Measurements from ENCODE around the gene SLC16A2.
A peak's percentile ranks its signal among the peaks of the same experiment; 100 is the strongest.

The SLC16A2 gene

DNA sequence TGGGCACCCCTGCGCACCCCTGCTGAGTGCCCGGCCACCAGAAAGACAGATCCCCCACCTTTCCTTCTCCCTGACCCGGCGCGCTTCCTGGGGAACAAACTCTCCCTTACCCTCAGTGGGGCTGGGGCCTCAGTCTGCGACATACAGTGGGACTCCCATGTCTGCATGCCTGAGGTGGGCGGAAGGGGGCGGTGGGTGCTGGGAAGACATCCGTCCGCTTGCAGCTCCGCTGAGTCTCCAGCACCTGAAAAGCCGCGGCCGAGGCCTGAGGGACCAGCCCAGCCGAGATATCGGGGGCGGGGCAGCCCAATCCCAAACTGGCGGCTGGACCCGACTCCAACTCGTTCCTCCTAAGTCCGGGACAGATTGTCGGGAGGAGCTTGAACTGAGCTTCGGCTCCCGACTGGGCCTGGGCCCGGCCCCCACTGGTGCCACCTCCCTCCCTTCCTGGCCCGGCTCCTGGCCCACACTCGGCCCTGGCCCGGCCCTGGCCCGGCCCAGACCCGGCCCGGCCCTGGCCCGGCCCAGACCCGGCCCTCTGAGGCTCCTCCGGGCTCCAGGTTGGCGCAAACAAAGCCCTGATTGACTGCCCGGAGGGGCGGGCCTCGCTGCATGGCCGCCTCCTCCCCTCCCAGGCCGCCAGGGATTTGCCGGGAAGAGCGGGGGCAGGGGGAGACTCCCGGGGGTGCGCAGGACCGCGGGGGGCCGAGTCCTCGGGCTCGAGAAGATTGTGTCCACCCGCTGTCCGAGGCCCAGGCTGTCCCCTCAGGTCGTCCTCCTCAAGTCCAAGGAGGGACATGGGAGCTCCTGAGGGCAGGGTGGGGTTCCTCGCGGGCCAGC lies 877 bp upstream of the SLC16A2 start:
- H3K27ac ChIP-seq (ENCODE audit: low read depth, low read length) = peak overlapping the region; percentile 63
- H3K9ac ChIP-seq (ENCODE audit: low read depth in 1 of 2, low read length in 2 of 2) = peak overlapping the region; percentile 38 to 56
- H3K27me3 ChIP-seq (ENCODE audit: control insufficient read depth in 1 of 2, insufficient read depth in 2 of 2, low read length in 2 of 2) = no peaks in the 10 kb centered on the region
- peaks cover 5 to 7% of the 10 kb centered on the region in 2 donors for H3K4me1 ChIP-seq (ENCODE audit: control insufficient read depth in 1 of 2, insufficient read depth in 2 of 2, low read length in 2 of 2)
- H3K9me3 ChIP-seq (ENCODE audit: control insufficient read depth in 1 of 2, low read length in 2 of 2) = no peaks in the 10 kb centered on the region
- H3K36me3 ChIP-seq (ENCODE audit: control insufficient read depth in 1 of 2, insufficient read depth in 2 of 2, low read length in 2 of 2) = no peaks in the 10 kb centered on the region
- H3K4me3 ChIP-seq (ENCODE audit: low read depth in 1 of 2, low read length in 2 of 2) = peak overlapping the region; percentile 63 to 66

DNA sequence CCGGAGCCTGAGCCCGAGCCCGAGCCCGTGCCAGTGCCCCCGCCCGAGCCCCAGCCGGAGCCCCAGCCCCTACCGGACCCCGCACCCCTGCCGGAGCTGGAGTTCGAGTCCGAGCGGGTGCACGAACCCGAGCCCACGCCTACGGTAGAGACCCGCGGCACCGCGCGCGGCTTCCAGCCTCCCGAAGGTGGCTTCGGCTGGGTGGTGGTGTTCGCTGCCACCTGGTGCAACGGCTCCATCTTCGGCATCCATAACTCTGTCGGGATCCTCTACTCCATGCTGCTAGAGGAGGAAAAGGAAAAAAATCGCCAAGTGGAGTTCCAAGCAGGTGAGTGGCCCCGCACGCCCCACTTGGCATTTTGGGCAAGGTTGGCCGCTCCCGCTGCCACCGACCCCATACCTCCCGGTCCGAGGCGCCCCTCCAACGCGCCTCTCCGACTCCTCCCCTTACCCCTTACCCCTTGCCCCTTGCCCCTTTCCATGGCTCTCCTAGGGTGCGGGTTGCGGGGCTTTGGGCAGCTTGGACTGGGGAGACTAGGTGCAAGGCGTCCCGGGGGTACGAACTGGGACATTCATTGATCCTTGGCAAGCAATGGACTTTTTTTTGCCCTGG lies 553 bp downstream of the SLC16A2 start:
- H3K4me3 ChIP-seq (ENCODE audit: low read depth in 1 of 2, low read length in 2 of 2) = peak overlapping the region; percentile 63 to 66
- H3K36me3 ChIP-seq (ENCODE audit: control insufficient read depth in 1 of 2, insufficient read depth in 2 of 2, low read length in 2 of 2) = no peaks in the 10 kb centered on the region
- peak overlapping the region in 1 of 2 donors; percentile 25 for H3K9ac ChIP-seq (ENCODE audit: low read depth in 1 of 2, low read length in 2 of 2)
- peaks cover 5 to 7% of the 10 kb centered on the region in 2 donors for H3K4me1 ChIP-seq (ENCODE audit: control insufficient read depth in 1 of 2, insufficient read depth in 2 of 2, low read length in 2 of 2)
- no peaks in the 10 kb centered on the region for H3K9me3 ChIP-seq (ENCODE audit: control insufficient read depth in 1 of 2, low read length in 2 of 2)
- H3K27ac ChIP-seq (ENCODE audit: low read depth, low read length) = no peak overlapping the region
- H3K27me3 ChIP-seq (ENCODE audit: control insufficient read depth in 1 of 2, insufficient read depth in 2 of 2, low read length in 2 of 2) = no peaks in the 10 kb centered on the region

DNA sequence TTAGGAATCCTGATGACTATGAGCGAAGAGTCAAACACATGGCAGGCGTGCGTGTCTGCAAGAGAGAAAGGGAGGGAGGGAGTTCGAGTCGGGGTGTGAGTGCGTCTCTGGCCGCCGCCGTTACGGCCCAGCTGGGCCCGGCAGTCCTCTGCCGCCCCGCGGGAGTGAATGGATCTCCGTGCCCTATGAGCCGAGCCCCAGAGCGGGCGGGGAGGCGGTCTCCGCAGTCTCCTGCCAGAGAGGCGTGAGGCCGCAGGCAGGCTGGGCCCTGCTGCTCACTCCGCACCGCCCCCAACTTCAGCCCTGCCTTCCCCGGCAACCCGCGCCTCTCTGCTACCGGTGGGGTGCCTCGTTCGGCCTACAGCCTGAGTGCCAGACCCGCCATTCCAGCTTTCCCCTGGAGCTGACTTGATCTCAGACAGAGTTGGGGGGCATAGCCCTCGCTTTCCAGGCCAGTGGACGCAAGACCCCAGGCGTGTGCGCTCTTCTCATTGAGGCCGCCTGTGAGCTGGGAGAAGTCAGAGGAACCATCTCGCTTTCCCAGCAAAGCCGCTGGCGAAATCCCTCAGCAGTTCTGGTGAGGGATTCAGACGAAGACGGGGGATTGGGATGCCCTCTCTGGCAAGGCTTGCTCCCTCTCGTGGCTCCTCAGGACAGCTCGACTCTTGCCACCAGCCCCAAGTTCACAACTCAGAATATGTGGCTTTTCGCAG lies 1.4 kb downstream of the SLC16A2 start:
- Histone ChIP-seq H3K27me3 (ENCODE audit: control insufficient read depth in 1 of 2, insufficient read depth in 2 of 2, low read length in 2 of 2) (no peaks in the 10 kb centered on the region), H3K9ac (ENCODE audit: low read depth in 1 of 2, low read length in 2 of 2) (no peak overlapping the region), H3K36me3 (ENCODE audit: control insufficient read depth in 1 of 2, insufficient read depth in 2 of 2, low read length in 2 of 2) (no peaks in the 10 kb centered on the region)

DNA sequence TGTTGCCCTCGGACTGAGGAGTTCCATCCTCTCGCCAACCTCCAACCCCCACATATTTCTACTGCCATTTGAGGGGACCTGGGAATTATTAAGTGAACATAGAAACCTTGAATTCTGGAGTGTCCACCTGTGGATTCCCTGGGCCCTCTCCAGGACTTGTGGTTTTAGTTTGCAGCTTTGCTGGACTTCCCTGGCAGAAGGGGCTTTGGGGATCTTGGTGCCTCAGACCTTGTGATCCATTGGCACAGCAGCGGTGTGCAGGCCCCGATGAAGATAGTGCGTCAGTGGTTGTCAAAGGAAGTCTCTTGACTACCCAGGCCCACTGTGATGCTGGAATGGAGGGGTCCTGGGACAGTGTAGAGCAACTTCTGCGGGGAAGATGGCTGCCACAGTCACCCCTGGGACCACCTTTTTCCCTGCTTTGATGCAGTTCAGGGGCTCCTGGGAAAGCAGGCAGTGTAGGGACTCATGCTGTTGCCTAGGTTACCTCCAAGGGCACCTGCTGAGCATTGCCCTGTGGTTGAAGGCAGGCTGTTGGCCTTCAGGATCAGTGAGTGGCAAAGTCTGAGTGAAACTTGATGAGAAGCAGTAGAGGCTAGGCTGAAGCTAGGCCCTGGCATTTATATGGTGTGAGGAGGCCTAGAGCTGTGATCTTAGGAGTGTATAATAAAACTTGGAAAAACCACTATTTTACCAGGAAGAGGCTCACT lies 2.2 kb downstream of the SLC16A2 start:
- H3K4me3 ChIP-seq (ENCODE audit: low read depth in 1 of 2, low read length in 2 of 2) = peak overlapping the region; percentile 63 to 66
- H3K27ac ChIP-seq (ENCODE audit: low read depth, low read length) = no peak overlapping the region
- H3K27me3 ChIP-seq (ENCODE audit: control insufficient read depth in 1 of 2, insufficient read depth in 2 of 2, low read length in 2 of 2) = no peaks in the 10 kb centered on the region
- no peaks in the 10 kb centered on the region for H3K36me3 ChIP-seq (ENCODE audit: control insufficient read depth in 1 of 2, insufficient read depth in 2 of 2, low read length in 2 of 2)
- H3K9ac ChIP-seq (ENCODE audit: low read depth in 1 of 2, low read length in 2 of 2) = no peak overlapping the region
- H3K9me3 ChIP-seq (ENCODE audit: control insufficient read depth in 1 of 2, low read length in 2 of 2) = no peaks in the 10 kb centered on the region
- peaks cover 5 to 7% of the 10 kb centered on the region in 2 donors for H3K4me1 ChIP-seq (ENCODE audit: control insufficient read depth in 1 of 2, insufficient read depth in 2 of 2, low read length in 2 of 2)

More for the DNA sequence above, 1.4 kb downstream of the SLC16A2 start:
- Histone ChIP-seq H3K4me1 (ENCODE audit: control insufficient read depth in 1 of 2, insufficient read depth in 2 of 2, low read length in 2 of 2) (peaks cover 5 to 7% of the 10 kb centered on the region in 2 donors), H3K27ac (ENCODE audit: low read depth, low read length) (no peak overlapping the region), H3K4me3 (ENCODE audit: low read depth in 1 of 2, low read length in 2 of 2) (peak overlapping the region; percentile 63 to 66), H3K9me3 (ENCODE audit: control insufficient read depth in 1 of 2, low read length in 2 of 2) (no peaks in the 10 kb centered on the region)

DNA sequence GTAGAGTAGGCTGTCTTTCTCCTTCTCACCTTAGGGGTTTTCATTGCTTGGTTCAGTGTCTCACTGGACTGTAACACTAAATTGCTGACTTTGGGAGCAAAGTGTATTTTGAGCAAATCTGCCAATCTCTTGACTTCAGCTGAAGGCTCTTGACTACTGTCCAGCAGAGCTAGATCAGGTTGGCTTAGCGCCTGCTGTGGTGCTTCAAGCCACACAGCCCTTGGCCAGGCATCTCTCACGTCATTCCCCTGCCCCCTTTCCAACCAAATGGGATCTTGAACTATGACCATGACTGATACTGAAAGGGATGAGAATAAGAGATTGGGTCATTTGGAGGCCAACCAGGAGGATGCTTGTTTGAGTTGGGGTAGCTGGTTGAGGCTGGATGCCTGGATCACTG lies 4.8 kb downstream of the SLC16A2 start:
- no peak overlapping the region for H3K27ac ChIP-seq (ENCODE audit: low read depth, low read length)
- no peak overlapping the region for H3K4me3 ChIP-seq (ENCODE audit: low read depth in 1 of 2, low read length in 2 of 2)
- H3K27me3 ChIP-seq (ENCODE audit: control insufficient read depth in 1 of 2, insufficient read depth in 2 of 2, low read length in 2 of 2) = no peaks in the 10 kb centered on the region
- H3K4me1 ChIP-seq (ENCODE audit: control insufficient read depth in 1 of 2, insufficient read depth in 2 of 2, low read length in 2 of 2) = no peaks in the 10 kb centered on the region
- no peaks in the 10 kb centered on the region for H3K36me3 ChIP-seq (ENCODE audit: control insufficient read depth in 1 of 2, insufficient read depth in 2 of 2, low read length in 2 of 2)
- no peak overlapping the region for H3K9ac ChIP-seq (ENCODE audit: low read depth in 1 of 2, low read length in 2 of 2)
- no peaks in the 10 kb centered on the region for H3K9me3 ChIP-seq (ENCODE audit: control insufficient read depth in 1 of 2, low read length in 2 of 2)

DNA sequence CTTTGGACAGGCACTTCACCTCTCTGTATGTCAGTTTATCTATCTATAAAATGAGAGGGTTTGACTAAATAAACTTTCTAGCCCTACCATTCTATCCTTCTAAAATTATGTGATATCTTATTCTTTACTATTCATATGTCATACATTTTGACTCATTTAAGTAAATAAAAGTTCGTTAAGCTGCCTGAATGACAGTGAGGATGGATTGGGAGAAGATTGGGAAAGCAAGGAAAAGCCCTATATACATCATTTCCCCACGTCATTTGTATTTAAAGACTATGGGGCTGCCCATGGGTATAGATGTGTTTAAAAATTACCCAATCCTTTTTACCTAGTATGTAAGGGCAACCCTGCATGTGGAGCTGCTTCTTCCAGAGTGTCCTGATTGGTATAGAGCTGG lies 5.3 kb downstream of the SLC16A2 start:
- no peaks in the 10 kb centered on the region for H3K36me3 ChIP-seq (ENCODE audit: control insufficient read depth in 1 of 2, insufficient read depth in 2 of 2, low read length in 2 of 2)
- no peak overlapping the region for H3K4me3 ChIP-seq (ENCODE audit: low read depth in 1 of 2, low read length in 2 of 2)
- H3K9me3 ChIP-seq (ENCODE audit: control insufficient read depth in 1 of 2, low read length in 2 of 2) = no peaks in the 10 kb centered on the region
- H3K27me3 ChIP-seq (ENCODE audit: control insufficient read depth in 1 of 2, insufficient read depth in 2 of 2, low read length in 2 of 2) = no peaks in the 10 kb centered on the region
- H3K9ac ChIP-seq (ENCODE audit: low read depth in 1 of 2, low read length in 2 of 2) = no peak overlapping the region
- H3K4me1 ChIP-seq (ENCODE audit: control insufficient read depth in 1 of 2, insufficient read depth in 2 of 2, low read length in 2 of 2) = peaks cover 0 to under 1% of the 10 kb centered on the region in 2 donors
- no peak overlapping the region for H3K27ac ChIP-seq (ENCODE audit: low read depth, low read length)

DNA sequence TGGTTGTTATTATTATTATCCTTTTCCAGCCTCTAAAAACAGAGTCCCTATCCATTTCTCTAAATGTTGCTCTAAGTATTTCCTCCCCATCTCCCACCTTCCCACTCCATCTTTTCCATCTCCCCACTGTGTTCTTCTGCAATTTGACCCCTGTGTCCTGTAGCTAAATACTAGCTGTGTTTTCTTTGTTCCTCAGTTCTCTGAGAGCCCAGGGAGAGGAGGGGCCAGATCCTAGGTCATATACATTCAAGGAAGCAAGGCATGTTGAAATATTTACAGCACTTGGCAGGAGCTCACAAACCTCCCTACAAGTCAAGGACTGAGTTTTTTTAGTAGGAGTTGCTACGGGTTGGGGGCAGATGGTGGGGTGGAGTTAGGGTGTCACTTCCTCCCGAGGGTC lies 10.5 kb downstream of the SLC16A2 start:
- Histone ChIP-seq H3K36me3 (ENCODE audit: control insufficient read depth in 1 of 2, insufficient read depth in 2 of 2, low read length in 2 of 2) (no peaks in the 10 kb centered on the region), H3K9me3 (ENCODE audit: control insufficient read depth in 1 of 2, low read length in 2 of 2) (no peaks in the 10 kb centered on the region), H3K4me1 (ENCODE audit: control insufficient read depth in 1 of 2, insufficient read depth in 2 of 2, low read length in 2 of 2) (peaks cover 0 to 7% of the 10 kb centered on the region in 2 donors), H3K27ac (ENCODE audit: low read depth, low read length) (no peak overlapping the region), H3K27me3 (ENCODE audit: control insufficient read depth in 1 of 2, insufficient read depth in 2 of 2, low read length in 2 of 2) (no peaks in the 10 kb centered on the region), H3K9ac (ENCODE audit: low read depth in 1 of 2, low read length in 2 of 2) (no peak overlapping the region), H3K4me3 (ENCODE audit: low read depth in 1 of 2, low read length in 2 of 2) (no peak overlapping the region)

DNA sequence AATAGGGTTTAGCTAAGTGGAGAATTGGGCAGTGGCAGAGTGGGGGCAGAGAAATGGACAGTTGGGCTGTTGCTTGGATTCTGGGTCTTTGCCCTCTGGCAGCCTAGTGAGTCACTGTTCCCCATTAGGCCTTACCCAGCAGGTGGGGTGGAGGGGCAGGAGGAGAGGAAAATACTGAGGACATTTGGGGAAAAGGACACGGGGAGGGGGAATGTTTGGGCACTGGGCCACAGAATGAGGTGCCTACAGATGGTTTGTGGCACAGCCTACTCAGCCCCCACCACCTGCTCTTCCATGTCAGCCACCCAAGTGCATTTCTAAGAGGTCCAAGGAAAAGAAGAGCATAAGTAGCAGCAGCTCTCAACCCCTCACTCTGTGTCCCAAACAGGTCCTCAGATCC lies 13.0 kb downstream of the SLC16A2 start:
- H3K4me1 ChIP-seq (ENCODE audit: control insufficient read depth in 1 of 2, insufficient read depth in 2 of 2, low read length in 2 of 2) = peaks cover 0 to 7% of the 10 kb centered on the region in 2 donors
- H3K27me3 ChIP-seq (ENCODE audit: control insufficient read depth in 1 of 2, insufficient read depth in 2 of 2, low read length in 2 of 2) = no peaks in the 10 kb centered on the region
- no peak overlapping the region for H3K4me3 ChIP-seq (ENCODE audit: low read depth in 1 of 2, low read length in 2 of 2)
- no peak overlapping the region for H3K27ac ChIP-seq (ENCODE audit: low read depth, low read length)
- H3K9ac ChIP-seq (ENCODE audit: low read depth in 1 of 2, low read length in 2 of 2) = no peak overlapping the region
- no peaks in the 10 kb centered on the region for H3K36me3 ChIP-seq (ENCODE audit: control insufficient read depth in 1 of 2, insufficient read depth in 2 of 2, low read length in 2 of 2)
- H3K9me3 ChIP-seq (ENCODE audit: control insufficient read depth in 1 of 2, low read length in 2 of 2) = no peaks in the 10 kb centered on the region

DNA sequence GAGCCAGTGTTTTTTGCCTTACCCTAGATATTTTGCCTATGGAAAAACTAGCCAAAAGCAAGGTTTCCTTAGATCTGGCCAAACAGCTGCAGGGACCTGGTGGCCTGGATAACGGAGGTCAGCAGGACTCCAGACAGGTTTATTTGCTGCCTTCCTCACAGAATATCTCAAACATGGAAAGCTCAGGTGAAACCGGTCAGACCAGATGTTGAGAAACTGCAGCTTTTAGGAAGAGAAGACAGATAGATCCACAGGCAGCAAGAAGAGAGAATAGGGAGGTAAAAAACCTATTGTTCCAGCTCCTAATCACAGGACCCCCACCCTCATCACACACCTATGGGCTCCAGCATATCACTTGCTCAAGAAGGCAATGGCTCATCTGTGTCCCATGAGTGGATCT lies 16.2 kb downstream of the SLC16A2 start:
- no peak overlapping the region for H3K4me3 ChIP-seq (ENCODE audit: low read depth in 1 of 2, low read length in 2 of 2)
- H3K27me3 ChIP-seq (ENCODE audit: control insufficient read depth in 1 of 2, insufficient read depth in 2 of 2, low read length in 2 of 2) = no peaks in the 10 kb centered on the region
- H3K27ac ChIP-seq (ENCODE audit: low read depth, low read length) = no peak overlapping the region
- H3K4me1 ChIP-seq (ENCODE audit: control insufficient read depth in 1 of 2, insufficient read depth in 2 of 2, low read length in 2 of 2) = no peaks in the 10 kb centered on the region
- H3K9me3 ChIP-seq (ENCODE audit: control insufficient read depth in 1 of 2, low read length in 2 of 2) = no peaks in the 10 kb centered on the region
- no peak overlapping the region for H3K9ac ChIP-seq (ENCODE audit: low read depth in 1 of 2, low read length in 2 of 2)
- no peaks in the 10 kb centered on the region for H3K36me3 ChIP-seq (ENCODE audit: control insufficient read depth in 1 of 2, insufficient read depth in 2 of 2, low read length in 2 of 2)
